D721Med (cell line): ENCODE data around the gene TSC22D1.

ENCODE experiments used
- DNase-seq: peaks from one replicate; pipeline ENCODE4 v3.0.0; 2011; ENCODE audit warnings: low spot score; ENCODE audit not compliant: insufficient read length
- FAIRE-seq: peaks from 2 replicates; lab custom pipeline; 2011; peaks lifted over from hg19 to GRCh38; lab: Jason Lieb, UNC
- TF ChIP-seq, protein P1 (sequence below): IDR thresholded peaks from 2 replicates; pipeline ENCODE4 v1.5.1; 2012; ENCODE audit warnings: mild to moderate bottlenecking, control low read depth; ENCODE audit not compliant: insufficient read depth; ENCODE audit errors: missing control alignments

The TSC22D1 gene

DNA sequence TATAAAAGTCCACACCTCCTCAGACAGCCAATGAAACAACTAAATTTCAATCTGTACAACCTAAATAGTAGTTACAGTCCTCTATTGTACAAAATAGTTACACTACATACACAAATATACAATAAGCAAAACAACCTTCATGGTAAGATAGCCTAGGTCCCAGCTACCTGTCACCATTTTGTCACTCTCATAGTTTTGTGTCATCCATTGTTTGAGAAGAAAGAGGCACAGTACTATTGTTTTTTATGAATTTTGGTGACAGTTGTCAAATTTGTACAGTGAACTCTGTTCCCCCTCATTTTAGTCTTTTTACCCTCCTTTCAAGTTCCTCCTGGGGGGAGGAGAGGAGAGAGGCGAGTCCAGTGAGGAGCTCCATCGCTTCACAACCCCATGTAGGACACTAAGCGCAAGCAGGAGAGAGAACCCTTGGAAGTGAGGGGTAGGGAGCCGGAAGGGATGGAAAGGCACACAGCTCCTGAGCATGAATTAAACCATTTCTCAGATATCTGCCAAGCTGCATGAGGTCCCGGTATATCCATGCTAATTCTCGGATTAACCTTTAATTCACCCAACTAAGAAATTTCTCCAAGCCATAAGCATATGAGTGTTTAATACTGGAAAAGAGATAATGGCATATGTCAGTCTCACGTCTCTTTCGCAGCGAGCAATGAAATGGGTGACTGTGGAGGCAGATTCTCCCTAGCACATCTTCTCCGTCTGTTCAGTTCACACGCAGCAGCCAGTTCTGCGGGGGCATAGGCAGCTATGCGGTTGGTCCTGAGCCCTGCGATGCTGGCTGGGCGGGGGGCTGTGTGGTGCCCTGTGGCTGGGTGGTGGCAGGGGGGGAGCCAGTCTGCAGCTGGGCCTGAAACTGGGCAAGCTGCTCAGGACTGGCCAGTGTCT lies 142.0 kb downstream of the TSC22D1 start:
- FAIRE-seq (no peak), DNase-seq (no peak)
- TF ChIP-seq, protein P1, sequence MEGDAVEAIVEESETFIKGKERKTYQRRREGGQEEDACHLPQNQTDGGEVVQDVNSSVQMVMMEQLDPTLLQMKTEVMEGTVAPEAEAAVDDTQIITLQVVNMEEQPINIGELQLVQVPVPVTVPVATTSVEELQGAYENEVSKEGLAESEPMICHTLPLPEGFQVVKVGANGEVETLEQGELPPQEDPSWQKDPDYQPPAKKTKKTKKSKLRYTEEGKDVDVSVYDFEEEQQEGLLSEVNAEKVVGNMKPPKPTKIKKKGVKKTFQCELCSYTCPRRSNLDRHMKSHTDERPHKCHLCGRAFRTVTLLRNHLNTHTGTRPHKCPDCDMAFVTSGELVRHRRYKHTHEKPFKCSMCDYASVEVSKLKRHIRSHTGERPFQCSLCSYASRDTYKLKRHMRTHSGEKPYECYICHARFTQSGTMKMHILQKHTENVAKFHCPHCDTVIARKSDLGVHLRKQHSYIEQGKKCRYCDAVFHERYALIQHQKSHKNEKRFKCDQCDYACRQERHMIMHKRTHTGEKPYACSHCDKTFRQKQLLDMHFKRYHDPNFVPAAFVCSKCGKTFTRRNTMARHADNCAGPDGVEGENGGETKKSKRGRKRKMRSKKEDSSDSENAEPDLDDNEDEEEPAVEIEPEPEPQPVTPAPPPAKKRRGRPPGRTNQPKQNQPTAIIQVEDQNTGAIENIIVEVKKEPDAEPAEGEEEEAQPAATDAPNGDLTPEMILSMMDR, result no peak

DNA sequence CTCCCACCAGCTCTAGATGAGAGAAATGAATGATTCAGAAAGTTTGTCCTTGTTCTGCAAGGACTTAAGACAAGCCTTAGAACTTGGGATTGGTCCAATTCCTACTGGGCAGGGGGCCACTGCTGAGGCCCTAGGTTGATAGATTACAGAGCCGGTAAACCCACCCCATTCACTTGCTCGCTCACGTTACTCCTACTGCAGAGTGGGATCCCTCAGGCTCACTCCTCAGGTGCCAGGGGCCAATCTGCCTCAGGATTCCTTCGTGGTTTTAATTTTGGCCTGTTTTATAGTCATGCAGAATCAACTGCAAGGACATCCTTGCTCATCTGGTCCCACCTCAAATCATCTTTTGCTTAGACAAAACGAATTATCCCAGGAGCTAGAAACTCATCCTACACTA lies 143.5 kb downstream of the TSC22D1 start:
- DNase-seq, result no peak
- FAIRE-seq, result no peak
- TF ChIP-seq, protein P1, result no peak

DNA sequence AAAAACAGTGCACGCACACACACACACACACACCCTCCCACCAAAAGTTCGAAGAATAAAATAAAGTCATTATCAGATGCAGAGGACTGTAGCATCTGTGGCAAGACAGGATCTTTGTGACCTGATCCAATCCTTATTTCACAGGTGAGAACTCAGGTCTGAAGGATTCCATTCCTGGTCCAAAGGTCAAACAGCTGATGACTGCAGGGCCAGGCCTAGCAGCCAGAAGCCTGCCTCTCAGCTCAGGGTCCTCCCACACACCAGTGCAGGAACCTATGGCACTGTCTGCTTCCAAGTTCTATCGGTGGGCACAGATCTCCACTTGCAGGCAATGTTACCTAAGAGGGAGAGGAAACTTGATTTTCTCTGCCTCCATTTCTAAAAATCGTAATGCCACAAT lies 145.0 kb downstream of the TSC22D1 start:
- FAIRE-seq (no peak), DNase-seq (no peak)
- TF ChIP-seq, protein P1, result no peak

DNA sequence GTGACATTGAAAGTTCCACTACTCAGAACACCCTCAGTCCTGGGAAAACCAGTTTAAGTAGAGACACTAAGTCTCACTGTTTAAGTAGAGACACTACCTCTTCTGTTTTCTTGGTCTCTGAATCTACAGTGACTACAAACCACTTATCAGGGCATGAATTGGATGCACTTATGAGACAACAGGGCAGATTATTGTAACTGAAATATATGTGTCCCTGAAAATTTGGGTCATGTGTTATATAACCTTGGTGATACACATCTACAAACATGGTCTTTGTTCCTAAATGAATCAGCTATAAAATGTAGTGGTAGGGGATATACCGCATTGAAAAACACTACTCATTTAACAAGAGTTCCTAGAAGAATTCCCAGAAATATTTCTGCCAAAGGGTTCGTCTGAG lies 146.8 kb downstream of the TSC22D1 start:
- DNase-seq (no peak), FAIRE-seq (no peak)
- TF ChIP-seq, protein P1, result no peak

DNA sequence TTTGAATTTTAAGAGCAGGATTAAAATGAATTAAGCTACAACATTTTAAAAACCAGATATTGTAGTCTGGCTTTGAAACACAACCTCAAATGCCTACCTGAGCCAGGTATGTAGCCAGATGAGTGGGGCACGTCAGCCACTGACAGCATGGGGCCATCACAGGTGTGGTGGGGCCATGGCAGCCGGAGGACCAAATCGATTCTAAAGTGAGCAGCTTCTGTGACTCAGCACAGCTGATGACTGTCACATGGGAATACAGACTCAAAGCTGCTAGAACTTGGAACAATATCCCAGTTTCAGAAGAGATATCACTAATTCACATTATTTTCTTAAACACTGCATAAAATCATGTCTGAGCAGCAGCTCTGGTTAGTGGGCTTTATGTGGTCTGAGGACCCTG lies 149.7 kb downstream of the TSC22D1 start:
- no peak for DNase-seq
- TF ChIP-seq, protein P1, result no peak
- FAIRE-seq, result no peak

DNA sequence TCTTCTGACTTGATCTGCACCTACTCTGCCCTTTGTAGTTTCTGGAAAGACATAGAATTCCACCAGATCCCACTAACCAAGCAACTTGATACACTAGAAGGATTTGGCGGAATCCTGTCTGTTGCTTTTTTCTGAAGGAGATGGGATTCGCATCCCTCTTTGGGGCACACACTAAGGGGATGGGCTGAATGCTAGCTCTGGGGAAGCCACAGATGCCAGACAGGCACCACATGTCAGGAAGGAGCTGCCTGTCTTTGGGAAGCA lies 150.4 kb downstream of the TSC22D1 start:
- FAIRE-seq, result no peak
- TF ChIP-seq, protein P1, result no peak
- DNase-seq, result no peak
